H9 (cell line): ENCODE results near the gene CDS1. TPM values are rescaled to one million over a fixed set of nuclear protein-coding genes. Genes with fewer than 3 reads are reported as not detected.

Source experiments
- DNase-seq: peaks from one replicate; pipeline ENCODE4 v3.0.0-alpha.2; 2017
- H2AFZ ChIP-seq: one replicate; pipeline ENCODE4 v1.6.1; 2013; ENCODE audit warnings: mild to moderate bottlenecking, low read length, control low read depth, moderate library complexity
- H2AK5ac ChIP-seq: 2 replicates; pipeline ENCODE4 v1.6.1; 2013; ENCODE audit warnings: low read length, control low read depth, mixed read lengths; ENCODE audit not compliant: insufficient read length
- H2BK120ac ChIP-seq: one replicate; pipeline ENCODE4 v1.6.1; 2013; ENCODE audit warnings: low read depth, mild to moderate bottlenecking, low read length, control low read depth, inconsistent platforms; ENCODE audit not compliant: poor library complexity, severe bottlenecking
- H2BK12ac ChIP-seq: 2 replicates; pipeline ENCODE4 v1.6.1; 2013; ENCODE audit warnings: low read length, control low read depth, mixed read lengths, low read depth; ENCODE audit not compliant: insufficient read length
- H2BK15ac ChIP-seq: 2 replicates; pipeline ENCODE4 v1.6.1; 2013; ENCODE audit warnings: low read depth, low read length, control low read depth
- H2BK20ac ChIP-seq: one replicate; pipeline ENCODE4 v1.6.1; 2013; ENCODE audit warnings: low read depth, mild to moderate bottlenecking, low read length, control low read depth, inconsistent platforms; ENCODE audit not compliant: poor library complexity, severe bottlenecking
- H2BK5ac ChIP-seq: 2 replicates; pipeline ENCODE4 v1.6.1; 2013; ENCODE audit warnings: low read length, control low read depth, mixed read lengths; ENCODE audit not compliant: insufficient read length
- H3K14ac ChIP-seq: 2 replicates; pipeline ENCODE4 v1.6.1; 2013; ENCODE audit warnings: low read length, control low read depth; ENCODE audit not compliant: insufficient read depth
- H3K18ac ChIP-seq: 2 replicates; pipeline ENCODE4 v1.6.1; 2013; ENCODE audit warnings: low read depth, mild to moderate bottlenecking, mixed read lengths, low read length, control low read depth; ENCODE audit not compliant: insufficient read length
- H3K23ac ChIP-seq: 2 replicates; pipeline ENCODE4 v1.6.1; 2013; ENCODE audit warnings: low read length, control low read depth, mixed read lengths, low read depth; ENCODE audit not compliant: insufficient read length
- H3K23me2 ChIP-seq: 2 replicates; pipeline ENCODE4 v1.6.1; 2013; ENCODE audit warnings: low read depth, mild to moderate bottlenecking, mixed read lengths, low read length, control low read depth; ENCODE audit not compliant: insufficient read length, poor library complexity, severe bottlenecking
- H3K27ac ChIP-seq: 2 replicates; pipeline ENCODE4 v1.5.1; 2013; ENCODE audit warnings: low read length, control low read depth, mixed read lengths, low read depth; ENCODE audit not compliant: insufficient read length
- H3K27me3 ChIP-seq: 2 replicates; pipeline ENCODE4 v1.6.1; 2013; ENCODE audit warnings: low read length, control low read depth, inconsistent platforms; ENCODE audit not compliant: insufficient read depth
- H3K4ac ChIP-seq: 2 replicates; pipeline ENCODE4 v1.6.1; 2013; ENCODE audit warnings: low read depth, mild to moderate bottlenecking, control low read depth, inconsistent platforms, low read length, moderate library complexity
- H3K4me1 ChIP-seq: 2 replicates; pipeline ENCODE4 v1.6.1; 2013; ENCODE audit warnings: low read length, control low read depth, inconsistent platforms; ENCODE audit not compliant: insufficient read depth
- H3K4me2 ChIP-seq: 2 replicates; pipeline ENCODE4 v1.6.1; 2013; ENCODE audit warnings: low read length, control low read depth, mixed read lengths; ENCODE audit not compliant: insufficient read length, insufficient read depth
- H3K56ac ChIP-seq: 2 replicates; pipeline ENCODE4 v1.6.1; 2013; ENCODE audit warnings: low read depth, mild to moderate bottlenecking, mixed read lengths, low read length, control low read depth; ENCODE audit not compliant: insufficient read length
- H3K79me1 ChIP-seq: 2 replicates; pipeline ENCODE4 v1.6.1; 2013; ENCODE audit warnings: low read depth, mild to moderate bottlenecking, moderate library complexity, low read length, control low read depth, inconsistent platforms; ENCODE audit not compliant: insufficient read depth, poor library complexity, severe bottlenecking
- H3K79me2 ChIP-seq: 2 replicates; pipeline ENCODE4 v1.6.1; 2013; ENCODE audit warnings: low read length, control low read depth, inconsistent platforms; ENCODE audit not compliant: insufficient read depth
- H3K9ac ChIP-seq: 2 replicates; pipeline ENCODE4 v1.6.1; 2013; ENCODE audit warnings: low read length, control low read depth, mixed read lengths; ENCODE audit not compliant: insufficient read length; ENCODE audit errors: extremely low read depth
- H3K9me3 ChIP-seq: one replicate; pipeline ENCODE4 v1.6.1; 2013; ENCODE audit warnings: low read depth, low read length, inconsistent platforms; ENCODE audit not compliant: control insufficient read depth
- H3T11ph ChIP-seq: one replicate; pipeline ENCODE4 v1.6.1; 2013; ENCODE audit warnings: mild to moderate bottlenecking, low read length, control low read depth, inconsistent platforms
- H4K20me1 ChIP-seq: one replicate; pipeline ENCODE4 v1.6.1; 2013; ENCODE audit not compliant: control insufficient read depth, insufficient read length, insufficient read depth
- H4K5ac ChIP-seq: 2 replicates; pipeline ENCODE4 v1.6.1; 2013; ENCODE audit warnings: low read depth, mild to moderate bottlenecking, mixed read lengths, low read length, control low read depth; ENCODE audit not compliant: insufficient read length
- H4K8ac ChIP-seq: replicated peaks from 2 replicates; pipeline ENCODE4 v1.6.1; 2013; ENCODE audit warnings: low read length, control low read depth, mixed read lengths, low read depth; ENCODE audit not compliant: insufficient read length
- H4K91ac ChIP-seq: 2 replicates; pipeline ENCODE4 v1.6.1; 2013; ENCODE audit warnings: low read depth, mild to moderate bottlenecking, moderate library complexity, mixed read lengths, low read length, control low read depth; ENCODE audit not compliant: insufficient read length
- H3K27ac Mint-ChIP-seq, 3 experiments: 2 replicates in 2 of 3; 3 replicates in 1 of 3; pipeline ENCODE4 v1.8.0; 2020 to 2021; ENCODE audit warnings: mixed read lengths in 3 of 3, mild to moderate bottlenecking in 1 of 3, moderate library complexity in 1 of 3
- H3K27me3 Mint-ChIP-seq: 2 replicates; pipeline ENCODE4 v1.8.0; 2021; ENCODE audit warnings: low read depth, mild to moderate bottlenecking, moderate library complexity, mixed read lengths
- H3K36me3 Mint-ChIP-seq, 3 experiments: 2 replicates in 2 of 3; 3 replicates in 1 of 3; pipeline ENCODE4 v1.8.0; 2020 to 2021; ENCODE audit warnings: low read depth in 3 of 3, mixed read lengths in 3 of 3; ENCODE audit not compliant: insufficient read depth in 1 of 3
- H3K4me1 Mint-ChIP-seq, 2 experiments: 2 replicates each; pipeline ENCODE4 v1.8.0; 2020; ENCODE audit warnings: mixed read lengths in 2 of 2
- H3K4me3 Mint-ChIP-seq, 2 experiments: 2 replicates in 1 of 2; 3 replicates in 1 of 2; pipeline ENCODE4 v1.8.0; 2020 to 2021; ENCODE audit warnings: mild to moderate bottlenecking in 2 of 2, mixed read lengths in 2 of 2, moderate library complexity in 1 of 2
- H3K9me3 Mint-ChIP-seq, 2 experiments: 2 replicates in 1 of 2; 3 replicates in 1 of 2; pipeline ENCODE4 v1.8.0; 2020; ENCODE audit warnings: mild to moderate bottlenecking in 2 of 2, mixed read lengths in 2 of 2, moderate library complexity in 1 of 2
- WGBS: extraction: QIAGEN DNeasy Blood & Tissue Kit; methylation state at CpG from one replicate; pipeline ENCODE4 v1.1.7; 2013; ENCODE audit warnings: missing lambda C conversion rate, low lambda C conversion rate, mixed read lengths; ENCODE audit not compliant: insufficient read length; ENCODE audit errors: extremely low coverage; 5-methylcytosine and 5-hydroxymethylcytosine counted together
- total RNA-seq: library from RNA; stranded (reverse); gene quantifications from 2 replicates; pipeline ENCODE4 v1.2.1, GENCODE V29; 2021
- TF ChIP-seq, protein P1 (sequence below): fragments of 200-600 bp; sonication (generic); conservative IDR thresholded peaks from 3 replicates; pipeline ENCODE4 v1.8.0; 2021; ENCODE audit warnings: antibody characterized with exemption, mild to moderate bottlenecking

Gene CDS1
- total RNA-seq, 1 experiment from 2014 or later: 7.5 TPM

DNA sequence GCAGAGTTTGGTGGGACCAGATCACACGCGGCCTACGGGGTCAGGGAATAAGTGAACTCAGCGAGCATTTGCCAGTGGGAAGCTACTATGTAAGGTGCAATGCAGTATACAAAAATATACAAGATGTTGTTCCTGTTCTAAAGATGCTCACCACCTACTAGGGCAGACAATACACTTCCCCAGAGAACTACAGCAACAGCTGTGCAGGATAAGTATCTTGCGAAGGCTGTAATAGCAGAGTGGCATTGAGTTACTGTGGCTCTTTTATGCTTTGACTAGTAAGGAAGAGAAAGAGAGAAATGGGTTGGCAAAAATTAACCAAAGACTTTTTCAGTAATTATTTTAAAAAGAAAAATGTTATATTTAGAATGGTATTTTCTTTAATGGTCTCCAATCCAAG, 61.2 kb downstream of the CDS1 start:
- H3K27me3 ChIP-seq: no peaks in the 10 kb centered on the region
- H2AK5ac ChIP-seq: no peak overlapping the region
- H3K79me2 ChIP-seq: no peaks in the 10 kb centered on the region
- H2BK120ac ChIP-seq: no peak overlapping the region
- no peak overlapping the region for H2BK12ac ChIP-seq
- Mint-ChIP-seq H3K36me3 (peaks cover 16 to 47% (median 29%) of the 10 kb centered on the region in 3 experiments; a peak in 6 of 7 replicates), H3K27me3 (no peaks in the 10 kb centered on the region), H3K9me3 (no peaks in the 10 kb centered on the region), H3K4me1 (peaks cover 32 to 43% of the 10 kb centered on the region in 2 experiments), H3K4me3 (no peak overlapping the region; a peak in 1 of 5 replicates), H3K27ac (peak overlapping the region in 2 of 3 experiments; percentile 11 to 35; a peak in 4 of 7 replicates)
- H2BK15ac ChIP-seq: no peak overlapping the region
- H2AFZ ChIP-seq: no peak overlapping the region
- 0 out of 2 replicates have a peak, but pooled peaks cover 2% of the 10 kb centered on the region for H3K4me1 ChIP-seq
- no peaks in the 10 kb centered on the region for H3K9me3 ChIP-seq
- H3K14ac ChIP-seq: no peak overlapping the region
- DNase-seq: no peak
- H4K5ac ChIP-seq: no peak overlapping the region
- no peaks in the 10 kb centered on the region for H3K23me2 ChIP-seq
- H3K4ac ChIP-seq: no peak overlapping the region
- H3T11ph ChIP-seq: no peak overlapping the region
- no peak overlapping the region for H3K9ac ChIP-seq
- WGBS: no CpG with 5 or more reads among the region's 5 CpGs
- H4K91ac ChIP-seq: no peak overlapping the region
- no peak overlapping the region for H2BK20ac ChIP-seq
- no peak overlapping the region for H3K56ac ChIP-seq
- H3K4me2 ChIP-seq: no peak overlapping the region
- H3K79me1 ChIP-seq: no peaks in the 10 kb centered on the region
- no peak overlapping the region for H3K18ac ChIP-seq
- no peak overlapping the region for H2BK5ac ChIP-seq
- H4K8ac ChIP-seq: no peak overlapping the region
- TF ChIP-seq, protein P1, sequence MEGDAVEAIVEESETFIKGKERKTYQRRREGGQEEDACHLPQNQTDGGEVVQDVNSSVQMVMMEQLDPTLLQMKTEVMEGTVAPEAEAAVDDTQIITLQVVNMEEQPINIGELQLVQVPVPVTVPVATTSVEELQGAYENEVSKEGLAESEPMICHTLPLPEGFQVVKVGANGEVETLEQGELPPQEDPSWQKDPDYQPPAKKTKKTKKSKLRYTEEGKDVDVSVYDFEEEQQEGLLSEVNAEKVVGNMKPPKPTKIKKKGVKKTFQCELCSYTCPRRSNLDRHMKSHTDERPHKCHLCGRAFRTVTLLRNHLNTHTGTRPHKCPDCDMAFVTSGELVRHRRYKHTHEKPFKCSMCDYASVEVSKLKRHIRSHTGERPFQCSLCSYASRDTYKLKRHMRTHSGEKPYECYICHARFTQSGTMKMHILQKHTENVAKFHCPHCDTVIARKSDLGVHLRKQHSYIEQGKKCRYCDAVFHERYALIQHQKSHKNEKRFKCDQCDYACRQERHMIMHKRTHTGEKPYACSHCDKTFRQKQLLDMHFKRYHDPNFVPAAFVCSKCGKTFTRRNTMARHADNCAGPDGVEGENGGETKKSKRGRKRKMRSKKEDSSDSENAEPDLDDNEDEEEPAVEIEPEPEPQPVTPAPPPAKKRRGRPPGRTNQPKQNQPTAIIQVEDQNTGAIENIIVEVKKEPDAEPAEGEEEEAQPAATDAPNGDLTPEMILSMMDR: no peak
- H3K27ac ChIP-seq: no peak overlapping the region
- H3K23ac ChIP-seq: no peak overlapping the region
- no peaks in the 10 kb centered on the region for H4K20me1 ChIP-seq
